GM12878 (cell line): ENCODE data around the gene SNW1. TPM values are rescaled to one million over a fixed set of nuclear protein-coding genes. Genes with fewer than 3 reads are reported as not detected.
A peak's percentile ranks its signal among the peaks of the same experiment; 100 is the strongest.

Source experiments
- ATF7 ChIP-seq: fragments of 450-650 bp; IDR thresholded peaks from 2 replicates; pipeline ENCODE4 v1.6.1; 2016; ENCODE audit warnings: low read depth, mild to moderate bottlenecking
- BCL11A ChIP-seq: IDR thresholded peaks from 2 replicates; pipeline ENCODE4 v1.6.1; 2011; ENCODE audit warnings: low read depth, low read length
- BRCA1 ChIP-seq: IDR thresholded peaks from 2 replicates; pipeline ENCODE4 v1.6.1; 2011; ENCODE audit warnings: low read depth, low read length, improper control_type of control experiment
- CEBPB ChIP-seq, 2 experiments: fragments of 150-350 bp in 1 of 2; IDR thresholded peaks; 2 replicates each; pipeline ENCODE4 v1.6.1; 2012 to 2014; ENCODE audit warnings: low read depth in 2 of 2, low read length in 2 of 2, borderline replicate concordance in 1 of 2, inconsistent platforms in 1 of 2
- CHD4 ChIP-seq: fragments of 200-600 bp; sonication (generic); IDR thresholded peaks from 2 replicates; pipeline ENCODE4 v1.6.1; 2016; ENCODE audit warnings: mild to moderate bottlenecking
- HDAC2 ChIP-seq: fragments of 200-600 bp; sonication (generic); IDR thresholded peaks from 2 replicates; pipeline ENCODE4 v1.6.1; 2017
- IKZF2 ChIP-seq, 2 experiments: fragments of 450-650 bp; IDR thresholded peaks; 2 replicates each; pipeline ENCODE4 v1.6.1; 2017; ENCODE audit warnings: mild to moderate bottlenecking in 2 of 2, moderate library complexity in 2 of 2
- IRF4 ChIP-seq: IDR thresholded peaks from 2 replicates; pipeline ENCODE4 v1.6.1; 2011; ENCODE audit warnings: low read depth, low read length
- JUND ChIP-seq: IDR thresholded peaks from 2 replicates; pipeline ENCODE4 v1.6.1; 2012; ENCODE audit warnings: low read depth, mild to moderate bottlenecking, low read length, improper control_type of control experiment, moderate library complexity
- KLF5 ChIP-seq: fragments of 450-650 bp; IDR thresholded peaks from 2 replicates; pipeline ENCODE4 v1.6.1; 2014; ENCODE audit warnings: mild to moderate bottlenecking; ENCODE audit not compliant: partially characterized antibody
- MEF2A ChIP-seq: IDR thresholded peaks from 2 replicates; pipeline ENCODE4 v1.6.1; 2011; ENCODE audit warnings: low read depth, mild to moderate bottlenecking, low read length, moderate library complexity; ENCODE audit not compliant: insufficient read depth
- MXI1 ChIP-seq: fragments of 150-350 bp; IDR thresholded peaks from 2 replicates; pipeline ENCODE4 v1.6.1; 2011; ENCODE audit warnings: low read depth, mild to moderate bottlenecking, inconsistent platforms, low read length, improper control_type of control experiment
- SIN3A ChIP-seq: IDR thresholded peaks from 2 replicates; pipeline ENCODE4 v1.6.1; 2012; ENCODE audit warnings: low read depth, low read length, improper control_type of control experiment
- SMAD1 ChIP-seq: fragments of 450-650 bp; IDR thresholded peaks from 2 replicates; pipeline ENCODE4 v1.6.1; 2018; ENCODE audit warnings: mild to moderate bottlenecking, low read depth; ENCODE audit not compliant: partially characterized antibody
- SMAD5 ChIP-seq: IDR thresholded peaks from 2 replicates; pipeline ENCODE4 v1.6.1; 2016; ENCODE audit warnings: antibody characterized with exemption, low read depth
- SMC3 ChIP-seq: IDR thresholded peaks from 2 replicates; pipeline ENCODE4 v1.6.1; 2011; ENCODE audit warnings: low read length, improper control_type of control experiment, borderline replicate concordance
- SPI1 ChIP-seq: IDR thresholded peaks from 2 replicates; pipeline ENCODE4 v1.6.1; 2011; ENCODE audit warnings: low read depth, mild to moderate bottlenecking, low read length, moderate library complexity, borderline replicate concordance; ENCODE audit not compliant: insufficient read depth
- SREBF2 ChIP-seq: IDR thresholded peaks from 2 replicates; pipeline ENCODE4 v1.6.1; 2012; ENCODE audit warnings: mild to moderate bottlenecking, low read length
- SUZ12 ChIP-seq: fragments of 200-600 bp; sonication (generic); IDR thresholded peaks from one replicate; pipeline ENCODE4 v1.6.1; 2018; ENCODE audit warnings: antibody characterized with exemption, mild to moderate bottlenecking; ENCODE audit not compliant: unreplicated experiment
- ZBED1 ChIP-seq: IDR thresholded peaks from 2 replicates; pipeline ENCODE4 v1.6.1; 2016; ENCODE audit warnings: borderline replicate concordance
- ZSCAN29 ChIP-seq: fragments of 450-650 bp; IDR thresholded peaks from 2 replicates; pipeline ENCODE4 v1.6.1; 2017; ENCODE audit warnings: mild to moderate bottlenecking, moderate library complexity
- polyA plus RNA-seq, 11 experiments: library from polyadenylated mRNA; depleted of rRNA in 4 of 11; unstranded in 6 of 11; stranded (reverse) in 5 of 11; fragments of >200 nt; fragmentation: Nextera tagmentation in 4 of 11; fragmentation: Illumina TruSeq in 1 of 11; extraction: Ambion mirVana in 4 of 11; extraction: Trizol in 1 of 11; gene quantifications; 1 replicate in 1 of 11; 2 replicates in 10 of 11; pipeline versions ENCODE4 v1.2.1 to v1.2.3, GENCODE V29; 2011 to 2016; ENCODE audit warnings: inconsistent platforms in 2 of 11, missing spikeins in 2 of 11, low read depth in 1 of 11
- total RNA-seq, 4 experiments: library from RNA; depleted of rRNA in 3 of 4; stranded (reverse); fragments of >200 nt in 3 of 4; fragmentation: Illumina TruSeq in 1 of 4; extraction: Trizol in 1 of 4; gene quantifications; 2 replicates each; pipeline versions ENCODE4 v1.2.1 to v1.2.3, GENCODE V29; 2013 to 2021
- TF ChIP-seq, protein P1 (sequence below): IDR thresholded peaks from 2 replicates; pipeline ENCODE4 v1.6.1; 2012; ENCODE audit warnings: low read depth, low read length, improper control_type of control experiment
- TF ChIP-seq, protein P2 (sequence below): fragments of 450-650 bp; IDR thresholded peaks from 2 replicates; pipeline ENCODE4 v1.6.1; 2017; ENCODE audit warnings: mild to moderate bottlenecking
- TF ChIP-seq, protein P3 (sequence below): fragments of 150-350 bp; IDR thresholded peaks from 2 replicates; pipeline ENCODE4 v1.6.1; 2014; ENCODE audit warnings: mild to moderate bottlenecking, low read depth, low read length
- TF ChIP-seq, protein P4 (sequence below): fragments of 450-650 bp; IDR thresholded peaks from 2 replicates; pipeline ENCODE4 v1.6.1; 2018; ENCODE audit warnings: mild to moderate bottlenecking, low read depth, moderate library complexity; ENCODE audit not compliant: partially characterized antibody

SNW1 gene
- total and polyA plus RNA-seq, 10 of the 15 experiments (the other 5 are each of a cell fraction or from before 2014, with no cell fraction given): 56.6 to 109 (median 75.7) TPM

DNA sequence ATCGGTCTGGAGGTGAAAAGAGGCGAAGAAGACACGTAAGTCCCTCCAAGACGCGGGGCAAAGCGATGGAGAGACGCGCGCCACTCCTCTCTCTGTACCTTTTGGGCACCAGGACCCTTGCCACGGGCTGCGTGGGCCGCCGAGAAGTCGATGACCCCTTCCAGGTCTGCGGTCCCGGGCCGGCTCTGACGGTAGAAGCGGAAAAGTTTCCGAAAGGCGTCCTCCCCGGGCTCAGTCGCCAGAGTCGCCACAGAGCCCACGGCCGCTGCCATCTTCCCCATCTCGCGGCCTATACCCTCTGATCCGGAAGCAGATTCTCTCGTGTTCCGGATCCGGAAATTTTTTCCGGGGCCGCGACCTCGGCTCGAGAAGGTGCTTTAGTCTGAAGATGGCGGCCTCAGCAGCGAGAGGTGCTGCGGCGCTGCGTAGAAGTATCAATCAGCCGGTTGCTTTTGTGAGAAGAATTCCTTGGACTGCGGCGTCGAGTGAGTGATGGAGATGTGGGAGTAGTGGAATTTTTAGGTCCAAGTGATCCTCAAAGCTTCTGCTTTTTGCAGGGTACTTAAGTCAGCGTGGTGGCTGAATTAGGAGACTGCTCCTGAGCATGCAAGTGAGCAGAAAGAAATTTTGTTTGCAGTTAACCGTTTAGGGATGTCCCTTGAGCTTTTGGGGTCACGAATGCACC lies 53.1 kb downstream of the SNW1 start, which contains the start of the genes ALKBH1 and SLIRP (continued):
- TF ChIP-seq SUZ12 (no peak), IKZF2 (IDR thresholded peaks at IDR 0.05) (no peak), SIN3A (peak; percentile 89), MXI1 (peak; percentile 90), IRF4 (no peak), ZBED1 (peak; percentile 13; the same call in 1 of the 2 replicates), SREBF2 (peak; percentile 53; the same call in 1 of the 2 replicates), BRCA1 (no peak), SPI1 (no peak), BCL11A (no peak), SMAD5 (peak; percentile 91; the same call in 1 of the 2 replicates), SMC3 (no peak), JUND (no peak), SMAD1 (peak; percentile 77), ZSCAN29 (no peak), KLF5 (peak; percentile 63), ATF7 (no peak), CEBPB (IDR thresholded peaks at IDR 0.05; ENCODE audit: borderline replicate concordance in 1 of 2, low read depth in 2 of 2, low read length in 2 of 2) (no peak), MEF2A (0 out of 2 replicates have a peak, but pooled peaks have one; percentile 31), CHD4 (no peak), HDAC2 (peak; percentile 86; the same call in 1 of the 2 replicates)
- TF ChIP-seq, protein P1, sequence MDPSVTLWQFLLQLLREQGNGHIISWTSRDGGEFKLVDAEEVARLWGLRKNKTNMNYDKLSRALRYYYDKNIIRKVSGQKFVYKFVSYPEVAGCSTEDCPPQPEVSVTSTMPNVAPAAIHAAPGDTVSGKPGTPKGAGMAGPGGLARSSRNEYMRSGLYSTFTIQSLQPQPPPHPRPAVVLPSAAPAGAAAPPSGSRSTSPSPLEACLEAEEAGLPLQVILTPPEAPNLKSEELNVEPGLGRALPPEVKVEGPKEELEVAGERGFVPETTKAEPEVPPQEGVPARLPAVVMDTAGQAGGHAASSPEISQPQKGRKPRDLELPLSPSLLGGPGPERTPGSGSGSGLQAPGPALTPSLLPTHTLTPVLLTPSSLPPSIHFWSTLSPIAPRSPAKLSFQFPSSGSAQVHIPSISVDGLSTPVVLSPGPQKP: peak; percentile 96
- TF ChIP-seq, protein P2, sequence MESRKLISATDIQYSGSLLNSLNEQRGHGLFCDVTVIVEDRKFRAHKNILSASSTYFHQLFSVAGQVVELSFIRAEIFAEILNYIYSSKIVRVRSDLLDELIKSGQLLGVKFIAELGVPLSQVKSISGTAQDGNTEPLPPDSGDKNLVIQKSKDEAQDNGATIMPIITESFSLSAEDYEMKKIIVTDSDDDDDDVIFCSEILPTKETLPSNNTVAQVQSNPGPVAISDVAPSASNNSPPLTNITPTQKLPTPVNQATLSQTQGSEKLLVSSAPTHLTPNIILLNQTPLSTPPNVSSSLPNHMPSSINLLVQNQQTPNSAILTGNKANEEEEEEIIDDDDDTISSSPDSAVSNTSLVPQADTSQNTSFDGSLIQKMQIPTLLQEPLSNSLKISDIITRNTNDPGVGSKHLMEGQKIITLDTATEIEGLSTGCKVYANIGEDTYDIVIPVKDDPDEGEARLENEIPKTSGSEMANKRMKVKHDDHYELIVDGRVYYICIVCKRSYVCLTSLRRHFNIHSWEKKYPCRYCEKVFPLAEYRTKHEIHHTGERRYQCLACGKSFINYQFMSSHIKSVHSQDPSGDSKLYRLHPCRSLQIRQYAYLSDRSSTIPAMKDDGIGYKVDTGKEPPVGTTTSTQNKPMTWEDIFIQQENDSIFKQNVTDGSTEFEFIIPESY: no peak
- TF ChIP-seq, protein P3, sequence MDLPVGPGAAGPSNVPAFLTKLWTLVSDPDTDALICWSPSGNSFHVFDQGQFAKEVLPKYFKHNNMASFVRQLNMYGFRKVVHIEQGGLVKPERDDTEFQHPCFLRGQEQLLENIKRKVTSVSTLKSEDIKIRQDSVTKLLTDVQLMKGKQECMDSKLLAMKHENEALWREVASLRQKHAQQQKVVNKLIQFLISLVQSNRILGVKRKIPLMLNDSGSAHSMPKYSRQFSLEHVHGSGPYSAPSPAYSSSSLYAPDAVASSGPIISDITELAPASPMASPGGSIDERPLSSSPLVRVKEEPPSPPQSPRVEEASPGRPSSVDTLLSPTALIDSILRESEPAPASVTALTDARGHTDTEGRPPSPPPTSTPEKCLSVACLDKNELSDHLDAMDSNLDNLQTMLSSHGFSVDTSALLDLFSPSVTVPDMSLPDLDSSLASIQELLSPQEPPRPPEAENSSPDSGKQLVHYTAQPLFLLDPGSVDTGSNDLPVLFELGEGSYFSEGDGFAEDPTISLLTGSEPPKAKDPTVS: no peak
- TF ChIP-seq, protein P4, sequence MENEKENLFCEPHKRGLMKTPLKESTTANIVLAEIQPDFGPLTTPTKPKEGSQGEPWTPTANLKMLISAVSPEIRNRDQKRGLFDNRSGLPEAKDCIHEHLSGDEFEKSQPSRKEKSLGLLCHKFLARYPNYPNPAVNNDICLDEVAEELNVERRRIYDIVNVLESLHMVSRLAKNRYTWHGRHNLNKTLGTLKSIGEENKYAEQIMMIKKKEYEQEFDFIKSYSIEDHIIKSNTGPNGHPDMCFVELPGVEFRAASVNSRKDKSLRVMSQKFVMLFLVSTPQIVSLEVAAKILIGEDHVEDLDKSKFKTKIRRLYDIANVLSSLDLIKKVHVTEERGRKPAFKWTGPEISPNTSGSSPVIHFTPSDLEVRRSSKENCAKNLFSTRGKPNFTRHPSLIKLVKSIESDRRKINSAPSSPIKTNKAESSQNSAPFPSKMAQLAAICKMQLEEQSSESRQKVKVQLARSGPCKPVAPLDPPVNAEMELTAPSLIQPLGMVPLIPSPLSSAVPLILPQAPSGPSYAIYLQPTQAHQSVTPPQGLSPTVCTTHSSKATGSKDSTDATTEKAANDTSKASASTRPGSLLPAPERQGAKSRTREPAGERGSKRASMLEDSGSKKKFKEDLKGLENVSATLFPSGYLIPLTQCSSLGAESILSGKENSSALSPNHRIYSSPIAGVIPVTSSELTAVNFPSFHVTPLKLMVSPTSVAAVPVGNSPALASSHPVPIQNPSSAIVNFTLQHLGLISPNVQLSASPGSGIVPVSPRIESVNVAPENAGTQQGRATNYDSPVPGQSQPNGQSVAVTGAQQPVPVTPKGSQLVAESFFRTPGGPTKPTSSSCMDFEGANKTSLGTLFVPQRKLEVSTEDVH: peak; percentile 71
